ENCODE data around the gene FALEC. TPM values are rescaled to one million over a fixed set of nuclear protein-coding genes. Genes with fewer than 3 reads are reported as not detected.

Gene FALEC
- total and polyA plus RNA-seq, 10 donors: 0.20 to 1.9 (median 0.63) TPM; not detected in 6

GRCh38 chr1:150477733-150478132 is 37.8 kb upstream of the FALEC start:
- DNase-seq: no peak
- Histone ChIP-seq H3K4me1 (peaks cover 0 to 33% (median 7%) of the 10 kb centered on the region in 6 donors), H3K27me3 (replicated peaks in 1 of 7) (no peaks in the 10 kb centered on the region), H3K36me3 (peaks cover 0 to 16% (median 4%) of the 10 kb centered on the region in 6 donors), H3K27ac (peak overlapping the region in 1 of 8 donors; percentile 9), H3K4me3 (no peak overlapping the region), H3K9me3 (no peaks in the 10 kb centered on the region)
- WGBS, 5 donors: 54 to 72% (median 71%) methylated on average over 4 of the region's 4 CpGs
- intact Hi-C loops (cut with DNase I; ENCODE audit: low total_unique reads): loop anchor here (10.0 kb wide), 1 partner anchor 113 kb away; the partner anchor contains the start of gene RPRD2
- no peak for TF ChIP-seq CTCF (IDR thresholded peaks at IDR 0.05 in 8 of 11, conservative IDR thresholded peaks at IDR 0.05 in 3 of 11)
- no peak for TF ChIP-seq POLR2AphosphoS5 (IDR thresholded peaks at IDR 0.05)
- TF ChIP-seq POLR2A (IDR thresholded peaks at IDR 0.05): no peak

GRCh38 chr1:150479370-150479769 is 36.2 kb upstream of the FALEC start:
- H3K4me3 ChIP-seq: no peak overlapping the region
- WGBS, 5 donors: 65 to 76% (median 70%) methylated on average over 4 of the region's 4 CpGs
- TF ChIP-seq CTCF (IDR thresholded peaks at IDR 0.05 in 8 of 11, conservative IDR thresholded peaks at IDR 0.05 in 3 of 11): no peak
- no peak for TF ChIP-seq POLR2AphosphoS5 (IDR thresholded peaks at IDR 0.05)
- no peak for TF ChIP-seq POLR2A (IDR thresholded peaks at IDR 0.05)
- no peaks in the 10 kb centered on the region for H3K9me3 ChIP-seq
- intact Hi-C loops (cut with DNase I; ENCODE audit: low total_unique reads): loop anchor here (10.0 kb wide), 1 partner anchor 115 kb away; the partner anchor contains the start of gene RPRD2
- no peak overlapping the region for H3K27ac ChIP-seq
- H3K36me3 ChIP-seq: peaks cover 0 to under 1% (median 0%) of the 10 kb centered on the region in 6 donors
- H3K27me3 ChIP-seq (replicated peaks in 1 of 7): no peaks in the 10 kb centered on the region
- no peak for DNase-seq
- peaks cover 0 to 24% (median 3%) of the 10 kb centered on the region in 6 donors for H3K4me1 ChIP-seq

- 69 to 82% (median 72%) methylated on average over 2 of the region's 2 CpGs for WGBS, 5 donors
- Histone ChIP-seq H3K27ac (no peak overlapping the region), H3K4me3 (no peak overlapping the region), H3K36me3 (no peaks in the 10 kb centered on the region), H3K27me3 (replicated peaks in 1 of 7) (no peaks in the 10 kb centered on the region), H3K9me3 (no peaks in the 10 kb centered on the region), H3K4me1 (peaks cover 0 to 18% (median 0%) of the 10 kb centered on the region in 6 donors)
- TF ChIP-seq POLR2AphosphoS5 (IDR thresholded peaks at IDR 0.05) (no peak), CTCF (IDR thresholded peaks at IDR 0.05 in 8 of 11, conservative IDR thresholded peaks at IDR 0.05 in 3 of 11) (no peak), POLR2A (IDR thresholded peaks at IDR 0.05) (no peak)
- no peak for DNase-seq
- intact Hi-C loops (cut with DNase I; ENCODE audit: low total_unique reads): loop anchor here (10.0 kb wide), 1 partner anchor 115 kb away; the partner anchor contains the start of gene RPRD2
Observed at GRCh38 chr1:150479927-150480352, 35.6 kb upstream of the FALEC start.

- H3K4me3 ChIP-seq: no peak overlapping the region
- DNase-seq: no peak
- WGBS, 5 donors: 85 to 95% (median 91%) methylated on average over 5 of the region's 5 CpGs
- no peaks in the 10 kb centered on the region for H3K27me3 ChIP-seq (replicated peaks in 1 of 7)
- H3K4me1 ChIP-seq: peaks cover 8 to 25% (median 16%) of the 10 kb centered on the region in 6 donors
- intact Hi-C loops (cut with DNase I; ENCODE audit: low total_unique reads): no loop called here
- H3K36me3 ChIP-seq: peaks cover 0 to 8% (median 3%) of the 10 kb centered on the region in 6 donors
- no peak for TF ChIP-seq CTCF (IDR thresholded peaks at IDR 0.05 in 8 of 11, conservative IDR thresholded peaks at IDR 0.05 in 3 of 11)
- no peak for TF ChIP-seq POLR2AphosphoS5 (IDR thresholded peaks at IDR 0.05)
- TF ChIP-seq POLR2A (IDR thresholded peaks at IDR 0.05): no peak
- no peaks in the 10 kb centered on the region for H3K9me3 ChIP-seq
- no peak overlapping the region for H3K27ac ChIP-seq
Observed at GRCh38 chr1:150484431-150484830, 31.1 kb upstream of the FALEC start.
